K562 (cell line): ENCODE measurements around the gene NOTO. TPM values are rescaled to one million over a fixed set of nuclear protein-coding genes. Genes with fewer than 3 reads are reported as not detected.

ENCODE experiments used
- ATAC-seq: fragments of 200-7000 bp; cut with Tn5 transposase; 3 replicates; pipeline ENCODE4 v1.9.1; 2020; ENCODE audit warnings: moderate library complexity
- BruUV-seq: library from RNA; stranded (reverse); fragments of 400-500 nt; replicated peaks from 2 replicates; lab custom pipeline; 2021; lab: Mats Ljungman, UMichigan
- CTCF ChIA-PET: fragments of 300-600 bp; formaldehyde crosslinking; extraction: SDS; loops from one replicate; lab custom pipeline; 2021; ENCODE audit warnings: low intra/inter-chr PET ratio; lab: Yijun Ruan, JAX
- POLR2A ChIA-PET: fragments of 300-600, 350-650 bp; sonication (Branson Sonifier 250); formaldehyde crosslinking; extraction: SDS; loops from one replicate; lab custom pipeline; 2021; ENCODE audit warnings: antibody characterized with exemption, inconsistent platforms; lab: Yijun Ruan, JAX
- DNase-seq, 4 experiments: peaks; one replicate each; pipeline versions ENCODE4 v3.0.0 to v3.0.0-alpha.2; 2011 to 2018; ENCODE audit warnings: low spot score in 3 of 4, mixed read lengths in 3 of 4; ENCODE audit errors: extremely low read depth in 1 of 4
- FAIRE-seq: peaks from 2 replicates; lab custom pipeline; 2011; peaks lifted over from hg19 to GRCh38; lab: Jason Lieb, UNC
- H2AFZ ChIP-seq: 2 replicates; pipeline ENCODE4 v1.6.0; 2011; ENCODE audit warnings: low read depth, low read length, control low read depth, inconsistent platforms
- H3K27ac ChIP-seq: fragments of 200-600 bp; 3 replicates; pipeline ENCODE4 v1.8.0; 2011; ENCODE audit warnings: low read depth, mild to moderate bottlenecking, control low read depth, inconsistent platforms, low read length, moderate library complexity, mixed read lengths; ENCODE audit errors: extremely low read depth
- H3K27me3 ChIP-seq, 2 experiments: fragments of 300-600 bp in 1 of 2; 2 replicates in 1 of 2; 3 replicates in 1 of 2; pipeline versions ENCODE4 v1.6.0 to v1.8.0; 2011; ENCODE audit warnings: inconsistent platforms in 2 of 2, low read length in 2 of 2, mild to moderate bottlenecking in 1 of 2, mixed read lengths in 1 of 2, moderate library complexity in 1 of 2; ENCODE audit not compliant: control insufficient read depth in 2 of 2, insufficient read depth in 2 of 2
- H3K36me3 ChIP-seq: fragments of 300-600 bp; 3 replicates; pipeline ENCODE4 v1.8.0; 2011; ENCODE audit warnings: mild to moderate bottlenecking, low read length, inconsistent platforms; ENCODE audit not compliant: control insufficient read depth, insufficient read depth
- H3K4me1 ChIP-seq, 2 experiments: fragments of 200-600 bp in 1 of 2; replicated peaks in 1 of 2; 2 replicates in 1 of 2; 3 replicates in 1 of 2; pipeline versions ENCODE4 v1.5.1 to v1.8.0; 2011; ENCODE audit warnings: inconsistent platforms in 2 of 2, low read length in 2 of 2, mild to moderate bottlenecking in 1 of 2, mixed read lengths in 1 of 2, moderate library complexity in 1 of 2; ENCODE audit not compliant: control insufficient read depth in 2 of 2, insufficient read depth in 2 of 2
- H3K4me2 ChIP-seq: 2 replicates; pipeline ENCODE4 v1.6.1; 2011; ENCODE audit warnings: low read length, control low read depth, inconsistent platforms, mixed read lengths; ENCODE audit not compliant: insufficient read depth
- H3K4me3 ChIP-seq: fragments of 200-600 bp; sonication (generic), shearing (Covaris generic); 2 replicates; pipeline ENCODE4 v1.5.1; 2016; ENCODE audit warnings: control low read depth, inconsistent platforms
- H3K79me2 ChIP-seq: fragments of 200-600 bp; 3 replicates; pipeline ENCODE4 v1.8.0; 2011; ENCODE audit warnings: low read length, inconsistent platforms; ENCODE audit not compliant: control insufficient read depth, insufficient read depth
- H3K9ac ChIP-seq, 2 experiments: 2 replicates each; pipeline versions ENCODE4 v1.6.0 to v1.6.1; 2011; ENCODE audit warnings: low read depth in 2 of 2, low read length in 2 of 2, control low read depth in 1 of 2, inconsistent platforms in 1 of 2, mild to moderate bottlenecking in 1 of 2, mixed read lengths in 1 of 2; ENCODE audit not compliant: insufficient read depth in 1 of 2
- H3K9me1 ChIP-seq: one replicate; pipeline ENCODE4 v1.6.0; 2011; ENCODE audit warnings: inconsistent platforms, mild to moderate bottlenecking, low read length, moderate library complexity; ENCODE audit not compliant: control insufficient read depth, insufficient read depth
- H3K9me3 ChIP-seq: replicated peaks from 2 replicates; pipeline ENCODE4 v1.5.1; 2011; ENCODE audit warnings: low read depth, low read length, inconsistent platforms; ENCODE audit not compliant: control insufficient read depth, insufficient read depth
- H4K20me1 ChIP-seq: replicated peaks from 2 replicates; pipeline ENCODE4 v1.6.1; 2011; ENCODE audit warnings: low read length, inconsistent platforms, mixed read lengths; ENCODE audit not compliant: control insufficient read depth, insufficient read depth
- ARHGAP35 ChIP-seq: fragments of 450-650 bp; IDR thresholded peaks from 2 replicates; pipeline ENCODE4 v1.6.1; 2018; ENCODE audit not compliant: partially characterized antibody
- CXXC5 ChIP-seq: fragments of 250-450 bp; sonication (Bioruptor Pico); IDR thresholded peaks from 2 replicates; pipeline ENCODE4 v1.8.0; 2022; ENCODE audit warnings: inconsistent platforms, mild to moderate bottlenecking, moderate library complexity
- ETV1 ChIP-seq: fragments of 450-650 bp; conservative IDR thresholded peaks from 2 replicates; pipeline ENCODE4 v1.6.1; 2016; ENCODE audit warnings: missing genetic modification characterization, control low read depth, low read depth, missing compliant biosample characterization
- MNT ChIP-seq, 2 experiments: fragments of 450-650 bp; conservative IDR thresholded peaks; 2 replicates each; pipeline ENCODE4 v1.6.1; 2017; ENCODE audit warnings: mild to moderate bottlenecking in 2 of 2, moderate library complexity in 2 of 2
- NEUROD1 ChIP-seq: fragments of 150-350 bp; IDR thresholded peaks from 2 replicates; pipeline ENCODE4 v1.6.1; 2014; ENCODE audit warnings: borderline replicate concordance, low read length, low read depth; ENCODE audit not compliant: partially characterized antibody
- NFRKB ChIP-seq: fragments of 450-650 bp; IDR thresholded peaks from 2 replicates; pipeline ENCODE4 v1.6.1; 2016; ENCODE audit warnings: low read depth
- ZBTB2 ChIP-seq: fragments of 450-650 bp; IDR thresholded peaks from 2 replicates; pipeline ENCODE4 v1.6.1; 2016; ENCODE audit warnings: antibody characterized with exemption
- ZNF445 ChIP-seq: fragments of 250-450 bp; sonication (Bioruptor Pico); IDR thresholded peaks from 2 replicates; pipeline ENCODE4 v1.4.0; 2020; ENCODE audit warnings: low read depth, mild to moderate bottlenecking, moderate library complexity
- WGBS: fragments of 100-300 bp; shearing (Covaris generic); methylation state at CpG from one replicate; pipeline ENCODE4 v1.1.6; 2016; ENCODE audit warnings: low coverage, mixed read lengths; ENCODE audit not compliant: insufficient coverage; ENCODE audit errors: missing lambda C conversion rate; 5-methylcytosine and 5-hydroxymethylcytosine counted together
- in situ Hi-C: fragments of 300-500 bp; cut with MboI; formaldehyde crosslinking; loops from 4 replicates; pipeline ENCODE4 v1.15.0; 2018; ENCODE audit warnings: inconsistent platforms, mixed read lengths
- intact Hi-C: fragments of 100-400 bp; cut with micrococcal nuclease; formaldehyde crosslinking; loops from 2 replicates; pipeline ENCODE4 v1.14.2; 2022
- polyA plus RNA-seq, 8 experiments: library from polyadenylated mRNA; depleted of rRNA in 4 of 8; stranded (reverse) in 5 of 8; unstranded in 3 of 8; fragments of >200 nt; fragmentation: Nextera tagmentation in 2 of 8; fragmentation: Illumina TruSeq in 1 of 8; extraction: Ambion mirVana in 2 of 8; extraction: Trizol in 1 of 8; gene quantifications; 2 replicates each; pipeline versions ENCODE4 v1.2.1 to v1.2.3, GENCODE V29; 2011 to 2014; ENCODE audit warnings: inconsistent platforms in 1 of 8, missing spikeins in 1 of 8
- total RNA-seq, 7 experiments: library from RNA; depleted of rRNA in 6 of 7; stranded (reverse); fragments of >200 nt in 6 of 7; fragmentation: Illumina TruSeq in 2 of 7; extraction: Trizol in 2 of 7; gene quantifications; 2 replicates each; pipeline versions ENCODE4 v1.2.1 to v1.2.3, GENCODE V29; 2011 to 2021; ENCODE audit warnings: low replicate concordance in 1 of 7

NOTO gene
- total and polyA plus RNA-seq, 9 of the 15 experiments (the other 6 are each of a cell fraction or from before 2014, with no cell fraction given): not detected

GRCh38 chr2:73255907-73256617 is 53.7 kb downstream of the NOTO start:
- no peak overlapping the region for H3K4me2 ChIP-seq
- no peaks in the 10 kb centered on the region for H3K9me3 ChIP-seq
- H4K20me1 ChIP-seq: peaks cover 6% of the 10 kb centered on the region; the same call in 1 of the 2 replicates
- H3K4me1 ChIP-seq: peaks cover 2 to 22% of the 10 kb centered on the region in 2 experiments; a peak in 3 of 5 replicates
- DNase-seq (no peak), ATAC-seq (no peak), FAIRE-seq (no peak)
- H3K9ac ChIP-seq: no peak overlapping the region
- no peaks in the 10 kb centered on the region for H3K27me3 ChIP-seq
- no peak overlapping the region for H2AFZ ChIP-seq
- CTCF ChIA-PET: no interaction called here
- TF ChIP-seq ETV1 (tag): no peak
- no peak for TF ChIP-seq ARHGAP35
- no peak for TF ChIP-seq MNT (conservative IDR thresholded peaks at IDR 0.05)
- TF ChIP-seq ZNF445 (CRISPR knock-in tag): no peak
- no peak for TF ChIP-seq NFRKB
- TF ChIP-seq NEUROD1: no peak
- no peak for TF ChIP-seq CXXC5 (CRISPR knock-in tag)
- no peak for TF ChIP-seq ZBTB2
- no peak overlapping the region for H3K4me3 ChIP-seq
- no peaks in the 10 kb centered on the region for H3K9me1 ChIP-seq
- intact Hi-C loops (loop anchor here (5.0 to 10.0 kb wide), 2 partner anchors 79 to 271 kb away; no protein-coding TSS in a partner anchor), in situ Hi-C loops (no loop called here)
- H3K79me2 ChIP-seq: no peaks in the 10 kb centered on the region
- H3K36me3 ChIP-seq: peaks cover 37% of the 10 kb centered on the region
- POLR2A ChIA-PET: interaction anchor here (0.5 to 2.2 kb wide), 4 partner anchors 11 to 155 kb away, joined by 3 to 15 read pairs (median 6); partner anchors contain the start of gene CCT7
- BruUV-seq: no TSS peak
- 46% methylated on average over 5 of the region's 5 CpGs for WGBS
- H3K27ac ChIP-seq: no peak overlapping the region
